Measurements from ENCODE around the gene KRTAP29-1.

- TF ChIP-seq, protein P1, sequence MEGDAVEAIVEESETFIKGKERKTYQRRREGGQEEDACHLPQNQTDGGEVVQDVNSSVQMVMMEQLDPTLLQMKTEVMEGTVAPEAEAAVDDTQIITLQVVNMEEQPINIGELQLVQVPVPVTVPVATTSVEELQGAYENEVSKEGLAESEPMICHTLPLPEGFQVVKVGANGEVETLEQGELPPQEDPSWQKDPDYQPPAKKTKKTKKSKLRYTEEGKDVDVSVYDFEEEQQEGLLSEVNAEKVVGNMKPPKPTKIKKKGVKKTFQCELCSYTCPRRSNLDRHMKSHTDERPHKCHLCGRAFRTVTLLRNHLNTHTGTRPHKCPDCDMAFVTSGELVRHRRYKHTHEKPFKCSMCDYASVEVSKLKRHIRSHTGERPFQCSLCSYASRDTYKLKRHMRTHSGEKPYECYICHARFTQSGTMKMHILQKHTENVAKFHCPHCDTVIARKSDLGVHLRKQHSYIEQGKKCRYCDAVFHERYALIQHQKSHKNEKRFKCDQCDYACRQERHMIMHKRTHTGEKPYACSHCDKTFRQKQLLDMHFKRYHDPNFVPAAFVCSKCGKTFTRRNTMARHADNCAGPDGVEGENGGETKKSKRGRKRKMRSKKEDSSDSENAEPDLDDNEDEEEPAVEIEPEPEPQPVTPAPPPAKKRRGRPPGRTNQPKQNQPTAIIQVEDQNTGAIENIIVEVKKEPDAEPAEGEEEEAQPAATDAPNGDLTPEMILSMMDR (IDR thresholded peaks at IDR 0.05) = no peak
- TF ChIP-seq POLR2A (IDR thresholded peaks at IDR 0.05) = no peak
Measured at GRCh38 chr17:41315814-41316445, 13.3 kb upstream of the KRTAP29-1 start.
